Uterus (tissue), 2 donors: ENCODE results near the gene TFB1M.
"Not testable (repeated sequence)": the region's sequence is repeated elsewhere in the genome, so short reads cannot be mapped to it uniquely, and the experiment has no call there.

Experiments
- POLR2A ChIP-seq, 2 donors: fragments of 450-650 bp; IDR thresholded peaks; one replicate each; pipeline ENCODE4 v1.6.1; 2016; ENCODE audit warnings: antibody characterized with exemption in 2 of 2, mild to moderate bottlenecking in 1 of 2, moderate library complexity in 1 of 2
- TF ChIP-seq, protein P1 (sequence below), 4 experiments: fragments of 200-600 bp in 2 of 4; fragments of 450-650 bp in 2 of 4; sonication (generic) in 2 of 4; IDR thresholded peaks; one replicate each; pipeline ENCODE4 v1.5.1; 2016 to 2019; ENCODE audit warnings: antibody characterized with exemption in 4 of 4, mild to moderate bottlenecking in 2 of 4, moderate library complexity in 1 of 4

DNA sequence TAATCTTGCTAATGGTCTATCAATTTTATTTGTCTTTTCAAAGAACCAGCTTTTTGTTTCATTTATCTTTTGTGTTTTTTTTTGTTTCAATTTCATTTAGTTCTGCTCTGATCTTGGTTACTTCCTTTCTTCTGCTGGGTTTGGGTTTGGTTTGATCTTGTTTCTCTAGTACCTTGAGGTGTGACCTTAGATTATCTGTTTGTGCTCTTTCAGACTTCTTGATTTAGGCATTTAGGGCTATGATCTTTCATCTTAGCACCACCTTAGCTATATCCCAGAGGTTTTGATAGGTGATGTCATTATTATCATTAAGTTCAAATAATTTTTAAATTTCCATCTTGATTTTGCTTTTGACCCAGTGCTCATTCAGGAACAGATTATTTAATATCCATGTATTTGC, 24.0 kb upstream of the TFB1M start:
- not testable (repeated sequence) for TF ChIP-seq POLR2A (IDR thresholded peaks at IDR 0.05)
- TF ChIP-seq, protein P1, sequence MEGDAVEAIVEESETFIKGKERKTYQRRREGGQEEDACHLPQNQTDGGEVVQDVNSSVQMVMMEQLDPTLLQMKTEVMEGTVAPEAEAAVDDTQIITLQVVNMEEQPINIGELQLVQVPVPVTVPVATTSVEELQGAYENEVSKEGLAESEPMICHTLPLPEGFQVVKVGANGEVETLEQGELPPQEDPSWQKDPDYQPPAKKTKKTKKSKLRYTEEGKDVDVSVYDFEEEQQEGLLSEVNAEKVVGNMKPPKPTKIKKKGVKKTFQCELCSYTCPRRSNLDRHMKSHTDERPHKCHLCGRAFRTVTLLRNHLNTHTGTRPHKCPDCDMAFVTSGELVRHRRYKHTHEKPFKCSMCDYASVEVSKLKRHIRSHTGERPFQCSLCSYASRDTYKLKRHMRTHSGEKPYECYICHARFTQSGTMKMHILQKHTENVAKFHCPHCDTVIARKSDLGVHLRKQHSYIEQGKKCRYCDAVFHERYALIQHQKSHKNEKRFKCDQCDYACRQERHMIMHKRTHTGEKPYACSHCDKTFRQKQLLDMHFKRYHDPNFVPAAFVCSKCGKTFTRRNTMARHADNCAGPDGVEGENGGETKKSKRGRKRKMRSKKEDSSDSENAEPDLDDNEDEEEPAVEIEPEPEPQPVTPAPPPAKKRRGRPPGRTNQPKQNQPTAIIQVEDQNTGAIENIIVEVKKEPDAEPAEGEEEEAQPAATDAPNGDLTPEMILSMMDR (IDR thresholded peaks at IDR 0.05): not testable (repeated sequence)
